Inflammatory macrophage treated with lipopolysaccharide for 1 hour (primary cell): ENCODE results near the gene DNAH2.

Source experiments
- DNase-seq, 2 donors: peaks; one replicate each; pipeline ENCODE4 v3.0.0-alpha.2; 2020 to 2022

DNAH2 gene

DNA sequence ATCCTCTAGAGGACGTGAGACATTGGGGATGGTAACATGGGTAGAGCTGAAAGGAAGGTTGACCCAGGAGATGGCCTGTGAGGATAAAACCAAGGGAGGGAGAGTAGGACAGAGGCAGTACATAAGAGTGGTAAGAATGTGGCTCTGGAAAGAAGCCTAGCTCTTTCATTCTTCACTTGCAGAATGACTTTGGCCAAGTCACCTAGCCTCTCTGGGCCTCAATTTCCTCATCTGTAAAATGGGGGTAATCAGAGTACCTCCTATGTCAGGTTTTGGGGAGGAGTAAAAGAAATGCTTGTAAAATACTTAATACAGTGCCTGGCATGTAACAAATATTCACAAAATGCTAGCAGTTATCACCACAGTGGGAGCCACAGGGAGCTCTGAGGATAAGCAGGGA lies 123.3 kb downstream of the DNAH2 start:
- no peak for DNase-seq

DNA sequence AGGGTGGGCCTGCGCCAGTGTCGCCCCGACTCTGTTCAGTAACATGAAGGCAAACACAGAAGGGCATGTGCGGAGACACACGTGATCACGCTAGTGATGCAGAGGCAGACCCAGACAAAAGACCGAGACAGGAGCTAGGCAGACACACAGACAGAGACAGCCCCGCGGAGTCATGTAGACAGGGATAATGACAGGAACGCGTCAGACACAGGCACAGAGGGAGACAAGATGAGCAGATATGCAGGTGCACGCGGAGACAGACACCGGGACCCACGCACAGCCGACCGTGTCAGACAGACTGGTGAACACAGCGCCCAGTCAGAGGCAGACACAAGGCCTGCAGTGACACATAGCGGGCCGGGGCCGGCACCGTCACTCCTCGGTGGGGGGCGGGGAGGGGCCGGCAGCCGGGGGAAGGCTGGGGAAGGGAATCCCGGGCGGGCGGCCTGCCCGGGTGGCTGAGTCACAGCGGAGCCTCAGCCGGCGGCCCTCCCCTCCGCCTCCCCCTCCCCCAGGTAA lies 123.9 kb downstream of the DNAH2 start:
- peak; percentile 87 to 89 for DNase-seq

DNA sequence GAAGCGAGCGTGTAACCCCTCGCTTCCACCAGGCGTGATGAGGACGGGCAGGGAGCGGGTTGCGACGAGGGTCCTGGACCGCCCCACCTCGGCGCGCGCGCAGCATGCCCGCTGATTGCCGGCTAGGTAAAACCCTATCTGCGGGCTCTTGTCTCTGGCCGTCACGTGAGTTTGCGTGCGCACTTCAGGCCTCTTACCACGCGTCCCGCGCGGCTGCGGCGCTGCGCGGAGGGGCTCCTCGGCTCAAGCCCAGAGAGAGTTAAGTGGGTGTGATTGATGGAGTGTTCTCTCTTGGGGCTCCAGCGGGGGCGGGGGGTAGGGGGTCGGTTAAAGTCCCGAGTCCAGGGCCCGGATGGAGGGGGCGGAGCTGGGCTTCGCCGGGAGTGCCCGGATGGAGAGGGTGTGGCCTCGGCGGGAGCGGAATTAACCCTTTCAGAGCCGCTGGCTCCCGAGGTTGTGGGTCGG lies 124.4 kb downstream of the DNAH2 start:
- peak; percentile 91 to 96 for DNase-seq

DNA sequence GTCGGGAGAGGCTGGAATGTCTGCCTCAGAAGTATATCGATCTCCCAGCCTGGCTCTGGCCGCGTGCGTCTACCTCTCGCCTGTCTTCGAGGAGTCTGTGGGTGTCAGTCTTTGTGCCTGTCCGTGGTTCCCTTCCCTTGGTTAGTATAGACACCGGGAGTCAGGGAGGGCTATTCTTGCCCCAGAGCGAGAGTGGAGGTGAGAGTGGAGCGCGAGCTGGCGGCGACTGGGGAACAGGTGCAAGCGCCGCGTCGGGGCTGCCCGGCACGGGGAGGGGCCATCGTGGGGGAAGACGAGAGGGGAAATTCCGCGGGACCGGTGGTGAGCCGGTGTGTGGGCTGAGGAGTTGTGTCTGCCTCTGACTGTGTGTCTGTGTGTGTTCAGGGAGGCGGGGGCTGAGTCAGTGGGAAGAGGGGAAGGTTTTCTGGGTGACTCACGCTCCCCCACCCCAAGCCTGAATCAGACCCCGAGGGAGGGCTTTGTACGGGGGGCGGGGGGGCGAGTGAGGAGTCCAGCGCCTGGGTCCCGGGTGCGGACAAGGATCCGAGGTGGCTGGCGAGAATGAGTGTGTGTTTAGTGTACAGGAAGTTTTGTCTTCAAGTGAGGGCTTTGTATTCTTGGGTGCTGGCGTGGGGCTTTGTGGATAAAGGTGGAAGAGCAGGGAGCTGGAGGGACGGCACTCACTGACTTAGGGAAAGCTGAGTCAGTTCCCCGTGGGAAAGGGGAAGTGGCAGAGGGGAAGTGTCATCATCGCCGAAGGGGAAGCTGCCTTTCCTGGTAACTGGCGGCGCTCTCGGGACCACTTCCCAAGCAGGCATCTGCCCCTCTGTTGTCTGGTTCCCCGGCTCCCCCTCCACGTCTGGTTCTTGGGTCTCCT lies 125.1 kb downstream of the DNAH2 start:
- peak; percentile 97 to 99 for DNase-seq

GRCh38 chr17:7843257-7843535 lies 125.7 kb downstream of the DNAH2 start:
- DNase-seq: no peak

DNA sequence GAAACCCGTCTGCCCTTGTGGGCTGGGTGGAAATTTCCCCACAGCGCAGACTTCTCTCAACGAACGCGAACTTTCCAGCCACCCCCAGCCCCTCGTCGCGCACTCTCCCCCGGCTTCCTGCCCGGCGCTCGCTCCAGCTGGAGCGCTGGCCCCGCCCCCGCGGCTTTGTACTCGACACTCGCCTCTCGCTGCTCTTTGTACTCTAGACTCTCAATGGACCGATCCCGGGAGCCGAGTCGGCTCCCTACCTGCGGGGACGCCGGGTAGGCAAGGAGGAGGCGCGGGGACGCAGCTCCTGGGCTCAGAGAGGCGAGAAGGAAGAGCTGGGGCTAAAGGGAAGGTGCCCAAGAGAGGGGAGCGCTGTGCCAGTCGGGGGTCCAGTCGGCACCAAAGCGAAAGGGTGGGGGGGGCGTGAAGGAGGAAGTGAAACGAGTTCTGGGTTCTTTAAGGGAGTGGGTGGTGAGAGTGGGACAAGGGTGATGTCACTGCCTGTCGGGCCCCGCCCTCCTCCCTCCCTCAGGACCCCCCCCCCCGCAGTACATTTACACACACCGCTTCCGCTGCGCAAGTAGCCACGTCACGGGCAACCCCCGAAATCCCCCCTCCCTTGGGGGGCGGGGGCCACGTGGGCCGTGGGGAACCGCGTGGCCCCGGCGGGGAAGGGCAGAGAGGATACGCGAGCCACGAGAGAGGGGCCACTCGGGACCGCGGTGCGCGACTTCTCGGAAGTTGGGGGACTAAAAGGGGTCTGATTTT lies 126.2 kb downstream of the DNAH2 start:
- DNase-seq: peak; percentile 96 to 98

- peak; percentile 94 for DNase-seq
Observed at GRCh38 chr17:7844292-7845154, 127.0 kb downstream of the DNAH2 start.

- no peak for DNase-seq
Observed at GRCh38 chr17:7845359-7846062, 128.0 kb downstream of the DNAH2 start.

GRCh38 chr17:7846063-7846735 lies 128.7 kb downstream of the DNAH2 start:
- DNase-seq: no peak

DNA sequence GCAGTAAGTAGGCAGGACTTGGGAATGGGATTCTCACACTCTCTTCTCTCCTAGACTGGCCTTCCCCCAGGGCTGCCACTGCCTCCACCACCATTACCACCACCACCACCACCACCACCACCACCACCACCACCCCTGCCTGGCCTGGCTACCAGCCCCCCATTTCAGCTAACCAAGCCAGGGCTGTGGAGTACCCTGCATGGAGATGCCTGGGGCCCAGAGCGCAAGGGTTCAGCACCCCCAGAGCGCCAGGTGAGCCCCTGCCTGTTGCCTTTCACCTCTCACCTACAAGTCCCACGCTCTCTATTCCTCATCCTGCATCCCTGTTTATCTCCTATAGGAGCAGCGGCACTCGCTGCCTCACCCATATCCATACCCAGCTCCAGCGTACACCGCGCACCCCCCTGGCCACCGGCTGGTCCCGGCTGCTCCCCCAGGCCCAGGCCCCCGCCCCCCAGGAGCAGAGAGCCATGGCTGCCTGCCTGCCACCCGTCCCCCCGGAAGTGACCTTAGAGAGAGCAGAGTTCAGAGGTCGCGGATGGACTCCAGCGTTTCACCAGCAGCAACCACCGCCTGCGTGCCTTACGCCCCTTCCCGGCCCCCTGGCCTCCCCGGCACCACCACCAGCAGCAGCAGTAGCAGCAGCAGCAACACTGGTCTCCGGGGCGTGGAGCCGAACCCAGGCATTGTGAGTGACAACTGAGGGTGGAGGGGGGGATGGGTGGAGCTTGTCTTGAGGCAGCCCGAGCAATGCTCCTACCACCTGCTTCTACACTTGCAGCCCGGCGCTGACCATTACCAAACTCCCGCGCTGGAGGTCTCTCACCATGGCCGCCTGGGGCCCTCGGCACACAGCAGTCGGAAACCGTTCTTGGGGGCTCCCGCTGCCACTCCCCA lies 129.5 kb downstream of the DNAH2 start:
- DNase-seq: no peak

DNA sequence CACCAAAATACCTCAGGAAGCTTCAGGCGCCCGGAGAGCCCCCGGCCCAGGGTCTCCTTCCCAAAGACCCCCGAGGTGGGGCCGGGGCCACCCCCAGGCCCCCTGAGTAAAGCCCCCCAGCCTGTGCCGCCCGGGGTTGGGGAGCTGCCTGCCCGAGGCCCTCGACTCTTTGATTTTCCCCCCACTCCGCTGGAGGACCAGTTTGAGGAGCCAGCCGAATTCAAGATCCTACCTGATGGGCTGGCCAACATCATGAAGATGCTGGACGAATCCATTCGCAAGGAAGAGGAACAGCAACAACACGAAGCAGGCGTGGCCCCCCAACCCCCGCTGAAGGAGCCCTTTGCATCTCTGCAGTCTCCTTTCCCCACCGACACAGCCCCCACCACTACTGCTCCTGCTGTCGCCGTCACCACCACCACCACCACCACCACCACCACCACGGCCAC lies 130.6 kb downstream of the DNAH2 start:
- no peak for DNase-seq

DNA sequence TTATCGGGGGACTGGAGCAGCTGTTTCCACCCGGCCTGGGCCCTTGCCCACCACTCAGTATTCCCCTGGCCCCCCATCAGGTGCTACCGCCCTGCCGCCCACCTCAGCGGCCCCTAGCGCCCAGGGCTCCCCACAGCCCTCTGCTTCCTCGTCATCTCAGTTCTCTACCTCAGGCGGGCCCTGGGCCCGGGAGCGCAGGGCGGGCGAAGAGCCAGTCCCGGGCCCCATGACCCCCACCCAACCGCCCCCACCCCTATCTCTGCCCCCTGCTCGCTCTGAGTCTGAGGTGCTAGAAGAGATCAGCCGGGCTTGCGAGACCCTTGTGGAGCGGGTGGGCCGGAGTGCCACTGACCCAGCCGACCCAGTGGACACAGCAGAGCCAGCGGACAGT lies 131.2 kb downstream of the DNAH2 start:
- no peak for DNase-seq

GRCh38 chr17:7849130-7849750 lies 131.7 kb downstream of the DNAH2 start:
- DNase-seq: no peak

DNA sequence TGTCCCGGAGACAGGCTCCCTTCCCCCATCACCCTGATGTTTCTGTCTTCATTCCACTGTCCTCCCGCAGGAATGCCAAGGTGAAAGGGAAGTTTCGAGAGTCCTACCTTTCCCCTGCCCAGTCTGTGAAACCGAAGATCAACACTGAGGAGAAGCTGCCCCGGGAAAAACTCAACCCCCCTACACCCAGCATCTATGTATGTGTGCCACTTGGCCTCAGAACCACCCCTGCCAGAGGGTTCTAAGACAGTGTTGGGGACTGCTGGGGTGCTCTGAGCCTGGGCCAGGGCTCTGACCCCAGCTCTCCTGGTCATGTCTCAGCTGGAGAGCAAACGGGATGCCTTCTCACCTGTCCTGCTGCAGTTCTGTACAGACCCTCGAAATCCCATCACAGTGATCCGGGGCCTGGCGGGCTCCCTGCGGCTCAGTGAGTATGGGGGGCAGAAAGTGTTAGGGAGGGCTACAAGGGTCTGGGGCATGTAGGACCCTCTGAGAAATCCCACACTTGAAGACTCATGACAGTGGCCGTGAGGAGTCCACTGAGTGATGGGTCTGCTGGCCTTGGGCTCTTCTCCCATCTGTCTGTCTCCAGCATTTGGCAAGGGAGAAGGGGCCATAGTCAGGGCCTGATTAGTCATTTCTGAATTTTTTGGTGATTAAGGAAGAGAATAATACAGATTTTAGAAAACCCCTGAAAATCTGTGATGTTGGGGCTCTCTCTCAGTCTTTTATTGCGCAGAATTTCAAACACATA lies 132.4 kb downstream of the DNAH2 start:
- no peak for DNase-seq

DNA sequence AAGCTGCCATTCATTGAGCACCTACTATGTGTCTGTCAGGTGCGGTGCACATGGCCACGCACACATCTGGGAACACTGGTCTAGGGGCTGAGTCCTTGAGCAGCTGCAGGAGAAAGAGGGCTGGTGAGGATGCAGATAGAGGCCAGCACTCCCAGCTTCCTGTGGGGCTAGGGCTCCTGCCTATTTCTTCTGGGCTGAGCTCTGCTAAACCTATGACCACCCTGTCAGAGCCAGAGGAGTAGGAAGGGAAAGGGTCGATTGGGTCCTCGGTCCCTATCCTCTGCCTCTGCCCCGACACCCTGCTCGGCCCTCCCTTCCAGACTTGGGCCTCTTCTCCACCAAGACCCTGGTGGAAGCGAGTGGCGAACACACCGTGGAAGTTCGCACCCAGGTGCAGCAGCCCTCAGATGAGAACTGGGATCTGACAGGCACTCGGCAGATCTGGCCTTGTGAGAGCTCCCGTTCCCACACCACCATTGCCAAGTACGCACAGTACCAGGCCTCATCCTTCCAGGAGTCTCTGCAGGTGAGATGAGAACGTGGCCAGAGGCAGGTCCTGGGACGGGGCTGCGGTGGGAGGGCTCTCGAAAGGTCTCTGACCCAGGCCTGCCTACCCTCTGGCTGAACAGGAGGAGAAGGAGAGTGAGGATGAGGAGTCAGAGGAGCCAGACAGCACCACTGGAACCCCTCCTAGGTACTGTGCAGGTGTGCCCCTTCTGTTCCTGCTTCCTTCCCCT lies 133.3 kb downstream of the DNAH2 start:
- DNase-seq: no peak

GRCh38 chr17:7851438-7852261 lies 134.1 kb downstream of the DNAH2 start:
- peak; percentile 68 to 87 for DNase-seq

DNA sequence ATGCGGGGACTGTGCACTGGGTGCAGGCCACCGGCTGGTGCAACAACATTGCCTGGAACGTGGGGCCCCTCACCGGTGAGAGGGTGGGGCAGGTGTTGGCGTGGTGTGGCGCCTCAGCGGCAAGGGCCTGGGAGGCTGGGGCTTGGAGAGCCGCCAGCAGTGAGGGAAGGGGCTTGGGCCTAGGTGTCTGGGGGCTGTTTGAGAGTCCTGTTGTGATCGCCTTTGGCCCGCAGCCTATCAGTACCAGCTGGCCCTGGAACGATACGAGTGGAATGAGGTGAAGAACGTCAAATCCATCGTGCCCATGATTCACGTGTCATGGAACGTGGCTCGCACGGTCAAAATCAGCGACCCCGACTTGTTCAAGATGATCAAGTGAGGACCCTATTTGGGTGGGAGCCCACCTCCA lies 134.7 kb downstream of the DNAH2 start:
- no peak for DNase-seq
